ENCODE measurements around the gene KIFC1.

KIFC1 gene

DNA sequence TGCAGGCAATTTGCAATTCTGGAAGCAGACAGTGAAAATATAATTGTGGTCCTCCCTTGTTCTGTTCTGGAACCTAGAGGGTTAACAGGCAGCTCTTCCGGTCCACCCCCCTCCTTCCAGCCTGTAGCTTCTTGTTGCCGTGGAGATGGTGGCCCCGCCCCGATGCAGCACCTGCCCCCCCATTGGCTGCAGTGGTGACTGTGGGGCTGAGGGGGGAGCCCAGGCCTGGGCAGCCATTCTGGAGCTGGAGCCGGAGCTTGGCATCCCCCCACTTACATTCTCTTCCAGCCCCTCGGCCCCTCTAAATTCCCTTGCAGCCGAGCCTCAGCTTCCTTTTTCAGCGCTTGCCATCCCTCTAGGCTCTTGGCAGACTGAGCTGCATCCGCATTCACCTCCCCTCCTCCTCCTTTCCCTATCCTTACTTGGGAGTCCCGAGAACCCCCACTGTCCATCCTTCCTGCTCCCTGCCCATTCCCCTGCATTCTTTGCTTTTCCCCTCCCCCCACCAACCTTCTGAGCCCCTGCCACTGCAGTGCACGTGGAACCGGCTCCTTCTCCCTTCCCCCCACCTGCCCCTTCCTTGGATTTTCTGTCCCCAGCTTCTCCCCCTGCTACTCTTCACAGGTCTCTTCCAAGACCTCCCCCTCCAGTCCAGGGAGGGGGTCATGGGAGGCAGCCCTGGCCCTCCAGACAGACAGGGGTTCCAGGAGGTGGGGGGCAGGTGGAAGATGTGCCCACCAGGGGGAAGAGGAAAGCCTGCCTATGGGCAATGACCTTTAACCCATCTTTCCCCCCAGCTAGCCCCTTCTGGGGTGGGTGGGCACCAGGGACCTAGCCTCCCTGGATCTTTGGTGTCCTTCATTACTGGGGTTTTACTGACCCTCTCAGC is 39.6 kb downstream of the KIFC1 start:
- Histone ChIP-seq H3K79me2 (ENCODE audit: insufficient read depth, low read length) (peaks cover 26% of the 10 kb centered on the region), H2AFZ (ENCODE audit: low read depth, low read length) (no peak overlapping the region), H3K27ac (ENCODE audit: low read length) (peak overlapping the region; percentile 52), H3K9me3 (ENCODE audit: insufficient read depth, low read length, severe bottlenecking) (no peaks in the 10 kb centered on the region), H4K20me1 (ENCODE audit: insufficient read depth, low read length) (peaks cover 23% of the 10 kb centered on the region), H3K4me1 (ENCODE audit: insufficient read depth, low read length) (peaks cover 49% of the 10 kb centered on the region), H3K36me3 (ENCODE audit: insufficient read depth, low read length) (peaks cover 22% of the 10 kb centered on the region), H3K27me3 (ENCODE audit: insufficient read depth, low read length, poor library complexity) (no peaks in the 10 kb centered on the region), H3K9ac (ENCODE audit: low read depth, low read length) (peak overlapping the region; percentile 4; the same call in 1 of the 2 replicates), H3K4me3 (ENCODE audit: low read depth in 1 of 2, low read length in 2 of 2) (peak overlapping the region in 1 of 2 experiments; percentile 33; a peak in 1 of 4 replicates), H3K4me2 (ENCODE audit: insufficient read depth, low read length) (peak overlapping the region; percentile 52)
- TF ChIP-seq EZH2 (IDR thresholded peaks at IDR 0.05; ENCODE audit: borderline replicate concordance, low read depth, low read length, severe bottlenecking): no peak
- TF ChIP-seq, protein P1, sequence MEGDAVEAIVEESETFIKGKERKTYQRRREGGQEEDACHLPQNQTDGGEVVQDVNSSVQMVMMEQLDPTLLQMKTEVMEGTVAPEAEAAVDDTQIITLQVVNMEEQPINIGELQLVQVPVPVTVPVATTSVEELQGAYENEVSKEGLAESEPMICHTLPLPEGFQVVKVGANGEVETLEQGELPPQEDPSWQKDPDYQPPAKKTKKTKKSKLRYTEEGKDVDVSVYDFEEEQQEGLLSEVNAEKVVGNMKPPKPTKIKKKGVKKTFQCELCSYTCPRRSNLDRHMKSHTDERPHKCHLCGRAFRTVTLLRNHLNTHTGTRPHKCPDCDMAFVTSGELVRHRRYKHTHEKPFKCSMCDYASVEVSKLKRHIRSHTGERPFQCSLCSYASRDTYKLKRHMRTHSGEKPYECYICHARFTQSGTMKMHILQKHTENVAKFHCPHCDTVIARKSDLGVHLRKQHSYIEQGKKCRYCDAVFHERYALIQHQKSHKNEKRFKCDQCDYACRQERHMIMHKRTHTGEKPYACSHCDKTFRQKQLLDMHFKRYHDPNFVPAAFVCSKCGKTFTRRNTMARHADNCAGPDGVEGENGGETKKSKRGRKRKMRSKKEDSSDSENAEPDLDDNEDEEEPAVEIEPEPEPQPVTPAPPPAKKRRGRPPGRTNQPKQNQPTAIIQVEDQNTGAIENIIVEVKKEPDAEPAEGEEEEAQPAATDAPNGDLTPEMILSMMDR (IDR thresholded peaks at IDR 0.05; ENCODE audit: borderline replicate concordance, extremely low read depth, low read length, poor library complexity, severe bottlenecking): no peak
- peak; percentile 77 for DNase-seq
- ATAC-seq (ENCODE audit: insufficient read depth, low read depth): peak; percentile 54

DNA sequence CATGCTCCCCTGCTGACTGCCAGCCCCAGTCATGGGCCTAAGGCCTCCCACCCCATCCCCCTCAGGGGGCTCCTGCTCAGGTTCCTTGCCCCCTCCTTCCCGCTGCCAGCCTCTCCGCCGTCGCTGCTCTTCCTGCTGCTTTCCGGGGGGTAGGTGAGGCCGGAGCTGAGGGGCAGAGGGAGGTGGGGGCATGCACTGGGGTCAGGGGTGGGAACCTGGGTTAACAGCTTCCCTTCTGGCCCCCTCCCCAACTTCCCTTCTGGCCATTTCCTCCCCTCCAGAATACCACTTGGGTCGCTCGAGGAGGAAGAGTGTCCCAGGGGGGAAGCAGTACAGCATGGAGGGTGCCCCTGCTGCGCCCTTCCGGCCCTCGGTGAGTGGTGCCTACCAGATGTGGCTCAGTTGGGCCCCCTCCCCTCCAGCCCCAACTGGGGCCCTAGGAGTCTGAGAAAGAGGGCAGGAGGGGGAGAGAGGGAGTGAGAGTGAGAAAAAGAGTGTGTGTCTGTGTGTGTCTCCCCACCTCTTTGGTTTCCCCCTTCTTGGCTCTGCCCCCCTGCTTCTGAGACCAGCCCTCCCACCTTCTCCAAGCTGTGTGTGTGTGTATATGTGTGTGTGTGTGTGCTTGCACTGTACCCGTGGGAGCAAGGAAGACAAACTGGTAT is 40.4 kb downstream of the KIFC1 start:
- H3K9me3 ChIP-seq (ENCODE audit: insufficient read depth, low read length, severe bottlenecking): no peaks in the 10 kb centered on the region
- peak overlapping the region; percentile 52 for H3K4me2 ChIP-seq (ENCODE audit: insufficient read depth, low read length)
- H3K9ac ChIP-seq (ENCODE audit: low read depth, low read length): peak overlapping the region; percentile 14; the same call in 1 of the 2 replicates
- peak; percentile 48 for DNase-seq
- H3K4me3 ChIP-seq (ENCODE audit: low read depth in 1 of 2, low read length in 2 of 2): peak overlapping the region in 1 of 2 experiments; percentile 33; a peak in 1 of 4 replicates
- ATAC-seq (ENCODE audit: insufficient read depth, low read depth): peak; percentile 51
- H4K20me1 ChIP-seq (ENCODE audit: insufficient read depth, low read length): peaks cover 23% of the 10 kb centered on the region
- peaks cover 42% of the 10 kb centered on the region for H3K4me1 ChIP-seq (ENCODE audit: insufficient read depth, low read length)
- no peak for TF ChIP-seq EZH2 (IDR thresholded peaks at IDR 0.05; ENCODE audit: borderline replicate concordance, low read depth, low read length, severe bottlenecking)
- TF ChIP-seq, protein P1 (IDR thresholded peaks at IDR 0.05; ENCODE audit: borderline replicate concordance, extremely low read depth, low read length, poor library complexity, severe bottlenecking): no peak
- H3K79me2 ChIP-seq (ENCODE audit: insufficient read depth, low read length): peaks cover 26% of the 10 kb centered on the region
- H3K36me3 ChIP-seq (ENCODE audit: insufficient read depth, low read length): peaks cover 29% of the 10 kb centered on the region
- no peaks in the 10 kb centered on the region for H3K27me3 ChIP-seq (ENCODE audit: insufficient read depth, low read length, poor library complexity)
- H2AFZ ChIP-seq (ENCODE audit: low read depth, low read length): no peak overlapping the region
- H3K27ac ChIP-seq (ENCODE audit: low read length): peak overlapping the region; percentile 52

DNA sequence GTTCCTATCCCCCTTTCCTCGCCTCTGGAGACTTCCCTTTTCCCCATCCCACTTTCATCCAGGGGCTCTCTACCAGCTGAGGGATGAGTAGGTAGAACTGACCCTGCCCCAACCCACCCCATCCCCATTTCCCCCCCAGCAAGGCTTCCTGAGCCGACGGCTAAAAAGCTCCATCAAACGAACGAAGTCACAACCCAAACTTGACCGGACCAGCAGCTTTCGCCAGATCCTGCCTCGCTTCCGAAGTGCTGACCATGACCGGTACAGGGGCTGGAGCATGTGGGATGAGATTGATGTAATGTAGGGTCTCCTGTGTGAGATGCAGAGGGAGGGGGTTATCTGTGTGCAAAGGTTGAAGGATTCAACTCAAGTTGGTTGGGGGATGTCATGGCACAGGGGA is 40.9 kb downstream of the KIFC1 start:
- Histone ChIP-seq H4K20me1 (ENCODE audit: insufficient read depth, low read length) (peaks cover 18% of the 10 kb centered on the region), H3K27me3 (ENCODE audit: insufficient read depth, low read length, poor library complexity) (no peaks in the 10 kb centered on the region), H3K9ac (ENCODE audit: low read depth, low read length) (0 out of 2 replicates have a peak overlapping the region, but pooled peaks have one; percentile 14), H3K4me2 (ENCODE audit: insufficient read depth, low read length) (peak overlapping the region; percentile 52; the same call in 1 of the 2 replicates), H3K79me2 (ENCODE audit: insufficient read depth, low read length) (peaks cover 26% of the 10 kb centered on the region), H3K4me3 (ENCODE audit: low read depth in 1 of 2, low read length in 2 of 2) (no peak overlapping the region), H3K4me1 (ENCODE audit: insufficient read depth, low read length) (peaks cover 37% of the 10 kb centered on the region), H2AFZ (ENCODE audit: low read depth, low read length) (no peak overlapping the region), H3K9me3 (ENCODE audit: insufficient read depth, low read length, severe bottlenecking) (no peaks in the 10 kb centered on the region), H3K36me3 (ENCODE audit: insufficient read depth, low read length) (peaks cover 34% of the 10 kb centered on the region), H3K27ac (ENCODE audit: low read length) (peak overlapping the region; percentile 52; the same call in 1 of the 2 replicates)
- ATAC-seq (ENCODE audit: insufficient read depth, low read depth) (no peak), DNase-seq (no peak)
- TF ChIP-seq, protein P1 (IDR thresholded peaks at IDR 0.05; ENCODE audit: borderline replicate concordance, extremely low read depth, low read length, poor library complexity, severe bottlenecking): no peak
- no peak for TF ChIP-seq EZH2 (IDR thresholded peaks at IDR 0.05; ENCODE audit: borderline replicate concordance, low read depth, low read length, severe bottlenecking)

All from DND-41 (cell line).